Body of pancreas (tissue), 4 donors: ENCODE results near the gene B4GALT7. TPM values are rescaled to one million over a fixed set of nuclear protein-coding genes. Genes with fewer than 3 reads are reported as not detected.

Experiments used
- ATAC-seq: fragments of 150-250 bp; one replicate; pipeline ENCODE4 v1.9.1; 2016
- DNase-seq, 4 donors: peaks; one replicate each; pipeline ENCODE4 v3.0.0-alpha.2; 2019
- H3K27ac ChIP-seq, 4 donors: fragments of 200-600 bp; sonication (generic); 1 replicate in 3 of 4; 2 replicates in 1 of 4; pipeline versions ENCODE4 v1.5.1 to v1.6.1; 2016 to 2019; ENCODE audit warnings: mild to moderate bottlenecking in 1 of 4, mixed read lengths in 1 of 4, moderate library complexity in 1 of 4
- H3K27me3 ChIP-seq, 2 donors: fragments of 200-600 bp; sonication (generic); one replicate each; pipeline ENCODE4 v1.6.0; 2016; ENCODE audit warnings: mild to moderate bottlenecking in 1 of 2
- H3K36me3 ChIP-seq, 2 donors: fragments of 200-600 bp; sonication (generic); replicated peaks in 1 of 2; 2 replicates each; pipeline ENCODE4 v1.5.1; 2016; ENCODE audit warnings: low read depth in 2 of 2; ENCODE audit not compliant: insufficient read depth in 1 of 2
- H3K4me1 ChIP-seq: fragments of 200-600 bp; sonication (generic); one replicate; pipeline ENCODE4 v1.6.0; 2016
- H3K4me3 ChIP-seq, 2 donors: fragments of 200-600 bp; sonication (generic); 1 replicate in 1 of 2; 2 replicates in 1 of 2; pipeline ENCODE4 v1.5.1; 2016 to 2019
- H3K9me3 ChIP-seq, 3 donors: fragments of 200-600 bp; sonication (generic); 1 replicate in 2 of 3; 2 replicates in 1 of 3; pipeline ENCODE4 v1.5.1; 2016
- CTCF ChIP-seq, 7 experiments: fragments of 450-650 bp in 4 of 7; fragments of 200-600 bp in 3 of 7; sonication (generic) in 3 of 7; IDR thresholded peaks; one replicate each; pipeline ENCODE4 v1.5.1; 2016 to 2019; ENCODE audit warnings: antibody characterized with exemption in 7 of 7
- POLR2A ChIP-seq, 3 donors: fragments of 450-650 bp; IDR thresholded peaks; one replicate each; pipeline ENCODE4 v1.6.1; 2016; ENCODE audit warnings: antibody characterized with exemption in 3 of 3, mild to moderate bottlenecking in 2 of 3
- WGBS, 2 donors: methylation state at CpG; one replicate each; pipeline ENCODE4 v1.1.5; 2017; 5-methylcytosine and 5-hydroxymethylcytosine counted together
- intact Hi-C: fragments of 100-400 bp; cut with DNase I; formaldehyde crosslinking; loops from one replicate; pipeline ENCODE4 v1.15.1; 2023
- total RNA-seq, 2 donors: library from RNA; depleted of rRNA; stranded (reverse); fragments of >200 nt; gene quantifications; one replicate each; pipeline ENCODE4 v1.1.0, GENCODE V29; 2016

B4GALT7 gene
- 10 to 100 TPM; 17.1 to 17.5 TPM for total RNA-seq

- Histone ChIP-seq H3K4me3 (peak within 1 kb of the TSS; percentile 79 to 89), H3K36me3 (peaks cover 0 to 12% of the 10 kb centered on the region in 2 donors), H3K9me3 (no peaks in the 10 kb centered on the region), H3K4me1 (peaks cover 39% of the 10 kb centered on the region), H3K27me3 (no peaks in the 10 kb centered on the region), H3K27ac (peak within 1 kb of the TSS; percentile 72 to 93 (median 85))
- intact Hi-C loops: loop anchor here (5.0 kb wide), 1 partner anchor 43 kb away; no protein-coding TSS in a partner anchor
- WGBS, 2 donors: 1% methylated on average over 22 to 83 of the region's 86 CpGs
- ATAC-seq (peak; percentile 93), DNase-seq (peak; percentile 87 to 91 (median 88))
- TF ChIP-seq POLR2A (IDR thresholded peaks at IDR 0.05) (peak; percentile 77 to 80 (median 80)), CTCF (IDR thresholded peaks at IDR 0.05) (peak in 2 of 7 experiments; percentile 20 to 29)
These were observed at the start of gene B4GALT7 for GRCh38 chr5:177599731-177600507. Gene B4GALT7, plus strand, starts transcription at chr5:177600132. Its CDS starts 79 bp downstream, at chr5:177600211.

- peak overlapping the region in 1 of 2 donors; percentile 84 for H3K4me3 ChIP-seq
- 41 to 60% methylated on average over 10 to 16 of the region's 16 CpGs for WGBS, 2 donors
- ATAC-seq (no peak), DNase-seq (no peak)
- no peaks in the 10 kb centered on the region for H3K36me3 ChIP-seq
- peak overlapping the region in 2 of 4 donors; percentile 73 to 80 for H3K27ac ChIP-seq
- H3K27me3 ChIP-seq: no peaks in the 10 kb centered on the region
- no peaks in the 10 kb centered on the region for H3K9me3 ChIP-seq
- peaks cover 44% of the 10 kb centered on the region for H3K4me1 ChIP-seq
- intact Hi-C loops: no loop called here
- no peak for TF ChIP-seq CTCF (IDR thresholded peaks at IDR 0.05)
These were observed 47.0 kb upstream of the B4GALT7 start for GRCh38 chr5:177552839-177553455.

GRCh38 chr5:177553671-177554429, 46.1 kb upstream of the B4GALT7 start:
- Histone ChIP-seq H3K27ac (peak overlapping the region; percentile 68 to 80 (median 76)), H3K4me1 (peaks cover 35% of the 10 kb centered on the region), H3K9me3 (no peaks in the 10 kb centered on the region), H3K36me3 (no peaks in the 10 kb centered on the region), H3K27me3 (no peaks in the 10 kb centered on the region), H3K4me3 (peak overlapping the region; percentile 83 to 84)
- WGBS, 2 donors: 0% methylated on average over 2 to 72 of the region's 72 CpGs
- intact Hi-C loops: no loop called here
- ATAC-seq: peak; percentile 51
- TF ChIP-seq POLR2A (IDR thresholded peaks at IDR 0.05) (peak in 1 of 3 donors; percentile 15), CTCF (IDR thresholded peaks at IDR 0.05) (no peak)
- peak; percentile 30 to 53 (median 47) for DNase-seq

GRCh38 chr5:177554474-177555111, 45.3 kb upstream of the B4GALT7 start, which contains the start of gene FAM193B:
Gene FAM193B, minus strand, starts transcription at chr5:177554563. Its CDS starts 105 bp downstream, at chr5:177554458.
- H3K4me3 ChIP-seq: peak within 1 kb of the TSS; percentile 83 to 84
- DNase-seq: peak; percentile 95 to 96 (median 96)
- intact Hi-C loops: loop anchor here (5.0 kb wide), 1 partner anchor 43 kb away; no protein-coding TSS in a partner anchor
- peak in 5 of 7 experiments; percentile 6 to 47 (median 31) for TF ChIP-seq CTCF (IDR thresholded peaks at IDR 0.05)
- peak in 2 of 3 donors; percentile 5 to 46 for TF ChIP-seq POLR2A (IDR thresholded peaks at IDR 0.05)
- no peaks in the 10 kb centered on the region for H3K27me3 ChIP-seq
- H3K9me3 ChIP-seq: no peaks in the 10 kb centered on the region
- peaks cover 27% of the 10 kb centered on the region for H3K4me1 ChIP-seq
- peak; percentile 98 for ATAC-seq
- 4 to 6% methylated on average over 28 to 39 of the region's 49 CpGs for WGBS, 2 donors
- peak within 1 kb of the TSS; percentile 68 to 80 (median 76) for H3K27ac ChIP-seq
- H3K36me3 ChIP-seq: no peaks in the 10 kb centered on the region
